AG04450 (cell line): ENCODE measurements around the gene HBZ. TPM values are rescaled to one million over a fixed set of nuclear protein-coding genes. Genes with fewer than 3 reads are reported as not detected.

Experiments used
- CTCF ChIA-PET: fragments of 300-600, 350-600 bp; formaldehyde crosslinking; extraction: SDS; loops from one replicate; lab custom pipeline; 2022; ENCODE audit warnings: antibody characterized with exemption, inconsistent platforms; lab: Charles Lee
- POLR2A ChIA-PET: fragments of 350-600 bp; formaldehyde crosslinking; extraction: SDS; loops from one replicate; lab custom pipeline; 2021; ENCODE audit warnings: antibody characterized with exemption, inconsistent platforms; lab: Yijun Ruan, JAX
- DNase-seq: peaks from one replicate; pipeline ENCODE4 v3.0.0-alpha.2; 2011; ENCODE audit warnings: low read depth, low spot score
- H3K27ac ChIP-seq: one replicate; pipeline ENCODE4 v1.5.1; 2012; ENCODE audit warnings: low read depth, low read length, control low read depth
- H3K27me3 ChIP-seq: one replicate; pipeline ENCODE4 v1.6.0; 2012; ENCODE audit warnings: low read length; ENCODE audit not compliant: control insufficient read depth, insufficient read depth
- H3K4me3 ChIP-seq: 2 replicates; pipeline ENCODE4 v1.5.1; 2011; ENCODE audit warnings: mild to moderate bottlenecking, low read depth, low read length, control low read depth
- H3K9me3 ChIP-seq: 2 replicates; pipeline ENCODE4 v1.5.1; 2012; ENCODE audit warnings: low read length; ENCODE audit not compliant: control insufficient read depth, insufficient read depth
- CTCF ChIP-seq: IDR thresholded peaks from 2 replicates; pipeline ENCODE4 v1.5.1; 2011; ENCODE audit warnings: low read depth, low read length, control low read depth, inconsistent platforms
- polyA plus RNA-seq: library from polyadenylated mRNA; depleted of rRNA; stranded (reverse); fragments of >200 nt; gene quantifications from 2 replicates; pipeline ENCODE4 v1.2.3, GENCODE V29; 2011

HBZ gene
- polyA plus RNA-seq, 1 experiment = not detected

- peak; percentile 73 for TF ChIP-seq CTCF
- DNase-seq = no peak
- no peaks in the 10 kb centered on the region for H3K27me3 ChIP-seq
- no peaks in the 10 kb centered on the region; the same call in 1 of the 2 replicates for H3K9me3 ChIP-seq
- ChIA-PET POLR2A (interaction anchor here (0.6 to 0.7 kb wide), 2 partner anchors 46 to 57 kb away, joined by 3 to 5 read pairs; no protein-coding TSS in a partner anchor), CTCF (interaction anchor here (0.6 to 2.9 kb wide), 12 partner anchors 9 to 245 kb away, joined by 3 to 32 read pairs (median 4); partner anchors contain the start of genes HBQ1 and LUC7L)
- no peak overlapping the region for H3K4me3 ChIP-seq
- H3K27ac ChIP-seq = no peak overlapping the region
These were observed 34.8 kb upstream of the HBZ start for GRCh38 chr16:117379-118365.

GRCh38 chr16:118857-119256 is 33.6 kb upstream of the HBZ start:
- DNase-seq = no peak
- Histone ChIP-seq H3K27me3 (no peaks in the 10 kb centered on the region), H3K27ac (no peak overlapping the region), H3K9me3 (no peaks in the 10 kb centered on the region; the same call in 1 of the 2 replicates), H3K4me3 (no peak overlapping the region)
- ChIA-PET CTCF (interaction anchor here (1.6 to 2.9 kb wide), 2 partner anchors 12 to 61 kb away, joined by 6 to 32 read pairs; partner anchors contain the start of gene HBQ1), POLR2A (no interaction called here)
- no peak for TF ChIP-seq CTCF

GRCh38 chr16:119295-119694 is 33.1 kb upstream of the HBZ start:
- Histone ChIP-seq H3K9me3 (no peaks in the 10 kb centered on the region; the same call in 1 of the 2 replicates), H3K27ac (no peak overlapping the region), H3K27me3 (no peaks in the 10 kb centered on the region), H3K4me3 (no peak overlapping the region)
- POLR2A ChIA-PET = no interaction called here
- CTCF ChIA-PET = interaction anchor here (1.7 kb wide), 1 partner anchor 12 kb away, joined by 8 read pairs; no protein-coding TSS in a partner anchor
- no peak for TF ChIP-seq CTCF
- no peak for DNase-seq

GRCh38 chr16:119835-120491 is 32.5 kb upstream of the HBZ start:
- TF ChIP-seq CTCF = no peak
- no peak overlapping the region for H3K27ac ChIP-seq
- CTCF ChIA-PET = interaction anchor here (0.9 to 1.7 kb wide), 2 partner anchors 13 kb away, joined by 3 to 8 read pairs; no protein-coding TSS in a partner anchor
- no peak for DNase-seq
- H3K4me3 ChIP-seq = no peak overlapping the region
- no peaks in the 10 kb centered on the region; the same call in 1 of the 2 replicates for H3K9me3 ChIP-seq
- POLR2A ChIA-PET = no interaction called here
- H3K27me3 ChIP-seq = no peaks in the 10 kb centered on the region
